ENCODE data around the gene DNAI4. TPM values are rescaled to one million over a fixed set of nuclear protein-coding genes. Genes with fewer than 3 reads are reported as not detected.

Gene DNAI4
- total and polyA plus RNA-seq, 2 donors (not counting 1 experiment from before 2014, with no cell fraction given) = 0.30 to 2.7 TPM

- no peaks in the 10 kb centered on the region for H3K9me3 ChIP-seq (ENCODE audit: control extremely low read depth in 1 of 3, control insufficient read depth in 2 of 3, insufficient read depth in 1 of 3, low read length in 2 of 3)
- no peak overlapping the region for H2AFZ ChIP-seq (ENCODE audit: insufficient read depth, low read depth, low read length, poor library complexity, severe bottlenecking)
- TF ChIP-seq EZH2 (IDR thresholded peaks at IDR 0.05; ENCODE audit: borderline replicate concordance, insufficient read depth, low read depth, low read length, poor library complexity, severe bottlenecking) = no peak
- no peak for TF ChIP-seq CTCF (IDR thresholded peaks at IDR 0.05)
- peaks cover 68% of the 10 kb centered on the region for H3K4me1 Mint-ChIP-seq
- peak overlapping the region; percentile 25 for H3K9ac ChIP-seq (ENCODE audit: low read length)
- peaks cover 53% of the 10 kb centered on the region for H4K20me1 ChIP-seq (ENCODE audit: control insufficient read depth, insufficient read depth, low read length, poor library complexity, severe bottlenecking)
- CTCF ChIA-PET = interaction anchor here (0.6 to 1.6 kb wide), 2 partner anchors 168 to 191 kb away, joined by 4 read pairs; no protein-coding TSS in a partner anchor
- H3K4me2 ChIP-seq (replicated peaks; ENCODE audit: low read depth, low read length, poor library complexity, severe bottlenecking) = peak overlapping the region; percentile 34
- no peaks in the 10 kb centered on the region for H3K27me3 Mint-ChIP-seq
- H3K4me3 ChIP-seq (ENCODE audit: control extremely low read depth in 1 of 5, extremely low read depth in 1 of 5, insufficient read depth in 1 of 5, low read depth in 2 of 5, low read length in 4 of 5) = peak overlapping the region in 1 of 5 experiments; percentile 0
- no peaks in the 10 kb centered on the region for H3K9me3 Mint-ChIP-seq (ENCODE audit: insufficient read depth)
- H3K27ac Mint-ChIP-seq = no peak overlapping the region
- H3K4me1 ChIP-seq (ENCODE audit: control insufficient read depth in 2 of 2, insufficient read depth in 2 of 2, low read length in 2 of 2) = peaks cover 21 to 38% of the 10 kb centered on the region in 2 donors
- POLR2A ChIA-PET = no interaction called here
- peaks cover 89% of the 10 kb centered on the region for H3K79me2 ChIP-seq (ENCODE audit: control insufficient read depth, insufficient read depth, low read length)
- intact Hi-C loops (cut with micrococcal nuclease) = loop anchor here (5.0 to 10.0 kb wide), 3 partner anchors 48 to 1872 kb away; no protein-coding TSS in a partner anchor
- peak overlapping the region; percentile 61 for H3K4me3 Mint-ChIP-seq
- H3K27me3 ChIP-seq (replicated peaks in 1 of 4; ENCODE audit: control extremely low read depth in 1 of 4, control insufficient read depth in 3 of 4, insufficient read depth in 4 of 4, low read length in 3 of 4) = no peaks in the 10 kb centered on the region
- DNase-seq (no peak), ATAC-seq (ENCODE audit: low read depth) (no peak)
- H3K27ac ChIP-seq (ENCODE audit: low read length in 2 of 2) = peak overlapping the region in 1 of 2 donors; percentile 20
- WGBS (ENCODE audit: insufficient coverage) = 67% methylated on average over 1 of the region's 7 CpGs
- peaks cover 0 to 2% of the 10 kb centered on the region in 2 experiments for H3K36me3 ChIP-seq (replicated peaks in 1 of 2; ENCODE audit: control extremely low read depth in 1 of 2, control insufficient read depth in 1 of 2, extremely low read depth in 1 of 2, insufficient read depth in 2 of 2, low read length in 1 of 2)
Observed at GRCh38 chr1:66933887-66934700, 9.4 kb upstream of the DNAI4 start.

GRCh38 chr1:66932291-66932690 lies 7.6 kb upstream of the DNAI4 start:
- H3K9me3 Mint-ChIP-seq (ENCODE audit: insufficient read depth) = no peaks in the 10 kb centered on the region
- H3K36me3 ChIP-seq (replicated peaks in 1 of 2; ENCODE audit: control extremely low read depth in 1 of 2, control insufficient read depth in 1 of 2, extremely low read depth in 1 of 2, insufficient read depth in 2 of 2, low read length in 1 of 2) = no peaks in the 10 kb centered on the region
- H3K79me2 ChIP-seq (ENCODE audit: control insufficient read depth, insufficient read depth, low read length) = peaks cover 74% of the 10 kb centered on the region
- CTCF ChIA-PET = interaction anchor here (1.2 kb wide), 1 partner anchor 64 kb away, joined by 4 read pairs; no protein-coding TSS in a partner anchor
- ATAC-seq (ENCODE audit: low read depth) (no peak), DNase-seq (no peak)
- H3K27ac Mint-ChIP-seq = no peak overlapping the region
- H4K20me1 ChIP-seq (ENCODE audit: control insufficient read depth, insufficient read depth, low read length, poor library complexity, severe bottlenecking) = peaks cover 36% of the 10 kb centered on the region
- H3K4me3 Mint-ChIP-seq = peak overlapping the region; percentile 37
- POLR2A ChIA-PET = interaction anchor here (1.0 kb wide), 1 partner anchor 596 kb away, joined by 3 read pairs; no protein-coding TSS in a partner anchor
- TF ChIP-seq CTCF (IDR thresholded peaks at IDR 0.05) = no peak
- TF ChIP-seq EZH2 (IDR thresholded peaks at IDR 0.05; ENCODE audit: borderline replicate concordance, insufficient read depth, low read depth, low read length, poor library complexity, severe bottlenecking) = no peak
- H2AFZ ChIP-seq (ENCODE audit: insufficient read depth, low read depth, low read length, poor library complexity, severe bottlenecking) = no peak overlapping the region
- no CpG with 5 or more reads among the region's 2 CpGs for WGBS (ENCODE audit: insufficient coverage)
- no peaks in the 10 kb centered on the region for H3K27me3 ChIP-seq (replicated peaks in 1 of 4; ENCODE audit: control extremely low read depth in 1 of 4, control insufficient read depth in 3 of 4, insufficient read depth in 4 of 4, low read length in 3 of 4)
- no peak overlapping the region for H3K9ac ChIP-seq (ENCODE audit: low read length)
- H3K4me1 Mint-ChIP-seq = peaks cover 54% of the 10 kb centered on the region
- intact Hi-C loops (cut with micrococcal nuclease) = loop anchor here (5.0 to 10.0 kb wide), 3 partner anchors 50 to 1870 kb away; no protein-coding TSS in a partner anchor
- H3K4me1 ChIP-seq (ENCODE audit: control insufficient read depth in 2 of 2, insufficient read depth in 2 of 2, low read length in 2 of 2) = peaks cover 21 to 38% of the 10 kb centered on the region in 2 donors
- H3K4me3 ChIP-seq (ENCODE audit: control extremely low read depth in 1 of 5, extremely low read depth in 1 of 5, insufficient read depth in 1 of 5, low read depth in 2 of 5, low read length in 4 of 5) = no peak overlapping the region
- no peak overlapping the region for H3K27ac ChIP-seq (ENCODE audit: low read length in 2 of 2)
- peak overlapping the region; percentile 36 for H3K4me2 ChIP-seq (replicated peaks; ENCODE audit: low read depth, low read length, poor library complexity, severe bottlenecking)
- H3K9me3 ChIP-seq (ENCODE audit: control extremely low read depth in 1 of 3, control insufficient read depth in 2 of 3, insufficient read depth in 1 of 3, low read length in 2 of 3) = no peaks in the 10 kb centered on the region
- H3K27me3 Mint-ChIP-seq = no peaks in the 10 kb centered on the region

Data from B cell (primary cell).